Karpas-422 (cell line): ENCODE results near the gene TMEM91. TPM values are rescaled to one million over a fixed set of nuclear protein-coding genes. Genes with fewer than 3 reads are reported as not detected.
"Not testable (repeated sequence)": the region's sequence is repeated elsewhere in the genome, so short reads cannot be mapped to it uniquely, and the experiment has no call there.

ENCODE experiments used
- DNase-seq: peaks from one replicate; pipeline ENCODE4 v3.0.0-alpha.2; 2015
- H2AFZ ChIP-seq: fragments of 200-600 bp; sonication (generic); 2 replicates; pipeline ENCODE4 v1.6.1; 2014; ENCODE audit warnings: antibody characterized with exemption, low read length, mixed read lengths
- H3K27ac ChIP-seq: fragments of 200-600 bp; sonication (generic); 2 replicates; pipeline ENCODE4 v1.5.1; 2014; ENCODE audit warnings: mild to moderate bottlenecking, low read length, moderate library complexity
- H3K27me3 ChIP-seq: fragments of 200-600 bp; sonication (generic); 2 replicates; pipeline ENCODE4 v1.6.1; 2014; ENCODE audit warnings: low read length, mixed read lengths
- H3K36me3 ChIP-seq: fragments of 200-600 bp; sonication (generic); 2 replicates; pipeline ENCODE4 v1.6.1; 2014; ENCODE audit warnings: low read length, mixed read lengths; ENCODE audit not compliant: insufficient read depth
- H3K4me1 ChIP-seq: fragments of 200-600 bp; sonication (generic); 2 replicates; pipeline ENCODE4 v1.6.1; 2014; ENCODE audit warnings: mild to moderate bottlenecking, low read length, mixed read lengths
- H3K4me2 ChIP-seq: fragments of 200-600 bp; sonication (generic); 2 replicates; pipeline ENCODE4 v1.6.1; 2014; ENCODE audit warnings: low read length, low read depth, mild to moderate bottlenecking; ENCODE audit not compliant: poor library complexity, severe bottlenecking
- H3K4me3 ChIP-seq: fragments of 200-600 bp; sonication (generic); 2 replicates; pipeline ENCODE4 v1.5.1; 2014; ENCODE audit warnings: mild to moderate bottlenecking, antibody characterized with exemption, low read length, mixed read lengths
- H3K79me2 ChIP-seq: fragments of 200-600 bp; sonication (generic); 2 replicates; pipeline ENCODE4 v1.6.1; 2014; ENCODE audit warnings: mild to moderate bottlenecking, low read length, mixed read lengths
- H3K9ac ChIP-seq: fragments of 200-600 bp; sonication (generic); 2 replicates; pipeline ENCODE4 v1.6.0; 2014; ENCODE audit warnings: low read length
- H3K9me2 ChIP-seq: fragments of 200-600 bp; sonication (generic), shearing (Covaris generic); replicated peaks from 2 replicates; pipeline ENCODE4 v1.6.0; 2014; ENCODE audit warnings: mild to moderate bottlenecking, low read length, moderate library complexity; ENCODE audit not compliant: insufficient read depth
- H3K9me3 ChIP-seq: fragments of 300-700, 200-600 bp; sonication (generic); 2 replicates; pipeline ENCODE4 v1.6.1; 2014; ENCODE audit warnings: low read length, mixed read lengths
- H4K20me1 ChIP-seq: fragments of 200-600 bp; sonication (generic); 2 replicates; pipeline ENCODE4 v1.6.1; 2014; ENCODE audit warnings: mild to moderate bottlenecking, antibody characterized with exemption, low read length, low read depth; ENCODE audit not compliant: insufficient read depth
- total RNA-seq: library from RNA; depleted of rRNA; stranded (reverse); fragments of >200 nt; shearing (Covaris generic); gene quantifications from 2 replicates; pipeline ENCODE4 v1.2.3, GENCODE V29; 2014; ENCODE audit warnings: low replicate concordance

Gene TMEM91
- total RNA-seq, 1 experiment from 2014 or later, result 1.3 TPM

GRCh38 chr19:41376998-41377365, 649 bp downstream of the TMEM91 start:
- Histone ChIP-seq H3K9me3 (no peaks in the 10 kb centered on the region), H3K4me1 (peaks cover 7% of the 10 kb centered on the region), H3K27me3 (no peaks in the 10 kb centered on the region), H3K79me2 (no peaks in the 10 kb centered on the region), H3K4me3 (no peak overlapping the region), H3K9me2 (no peaks in the 10 kb centered on the region), H3K27ac (no peak overlapping the region), H2AFZ (no peak overlapping the region), H4K20me1 (no peaks in the 10 kb centered on the region), H3K36me3 (no peaks in the 10 kb centered on the region), H3K4me2 (no peak overlapping the region), H3K9ac (no peak overlapping the region)
- DNase-seq, result no peak

DNA sequence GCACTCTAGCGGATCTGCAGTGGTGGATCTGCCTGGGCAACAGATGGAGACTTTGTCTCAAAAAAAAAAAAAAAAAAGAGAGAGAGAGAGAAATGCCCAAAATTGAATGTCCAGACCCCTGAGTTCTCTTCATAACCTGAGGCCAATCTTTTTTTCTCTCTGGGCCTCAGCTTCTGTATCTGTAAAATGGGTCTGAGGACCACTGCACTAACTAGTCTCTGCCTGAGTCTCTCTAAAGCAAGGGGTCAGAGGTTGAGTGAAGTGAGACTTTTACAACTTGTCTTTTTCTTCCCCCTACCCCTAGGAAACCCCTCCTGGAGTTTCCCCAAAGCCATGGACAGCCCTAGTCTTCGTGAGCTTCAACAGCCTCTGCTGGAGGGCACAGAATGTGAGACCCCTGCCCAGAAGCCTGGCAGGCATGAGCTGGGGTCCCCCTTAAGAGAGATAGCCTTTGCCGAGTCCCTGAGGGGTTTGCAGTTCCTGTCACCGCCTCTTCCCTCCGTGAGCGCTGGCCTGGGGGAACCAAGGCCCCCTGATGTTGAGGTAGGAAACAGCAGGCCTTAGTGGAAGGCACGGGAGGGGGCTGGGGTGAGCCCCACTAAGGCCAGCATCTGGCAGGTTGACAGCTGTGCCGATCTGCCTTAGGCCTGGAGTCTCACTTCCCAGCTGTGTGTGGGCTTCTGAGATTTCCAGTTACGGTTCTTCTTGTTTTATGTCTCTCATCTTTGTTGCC, 1.8 kb downstream of the TMEM91 start:
- no peaks in the 10 kb centered on the region for H3K9me3 ChIP-seq
- H3K79me2 ChIP-seq, result no peaks in the 10 kb centered on the region
- H2AFZ ChIP-seq, result no peak overlapping the region
- H3K27ac ChIP-seq, result no peak overlapping the region
- peaks cover 7% of the 10 kb centered on the region for H3K4me1 ChIP-seq
- H4K20me1 ChIP-seq, result no peaks in the 10 kb centered on the region
- no peak overlapping the region for H3K4me3 ChIP-seq
- H3K9me2 ChIP-seq, result no peaks in the 10 kb centered on the region
- peak overlapping the region; percentile 2; the same call in 1 of the 2 replicates for H3K9ac ChIP-seq
- DNase-seq, result peak; percentile 75
- no peak overlapping the region for H3K4me2 ChIP-seq
- H3K27me3 ChIP-seq, result no peaks in the 10 kb centered on the region
- no peaks in the 10 kb centered on the region for H3K36me3 ChIP-seq

- H3K9ac ChIP-seq, H3K4me2 ChIP-seq, H3K4me3 ChIP-seq, H3K79me2 ChIP-seq, H3K9me2 ChIP-seq, H3K4me1 ChIP-seq, H3K27me3 ChIP-seq, H2AFZ ChIP-seq, DNase-seq, H3K9me3 ChIP-seq, H4K20me1 ChIP-seq, H3K36me3 ChIP-seq, H3K27ac ChIP-seq: not testable (repeated sequence)
Observed at GRCh38 chr19:41381536-41381935, 5.2 kb downstream of the TMEM91 start.

GRCh38 chr19:41384351-41384750, 8.0 kb downstream of the TMEM91 start:
- Histone ChIP-seq H3K27me3 (no peaks in the 10 kb centered on the region), H3K27ac (no peak overlapping the region)

GRCh38 chr19:41386442-41386841, 10.1 kb downstream of the TMEM91 start:
- Histone ChIP-seq H3K27me3 (no peaks in the 10 kb centered on the region), H3K27ac (no peak overlapping the region), H3K36me3 (peaks cover 9% of the 10 kb centered on the region; the same call in 1 of the 2 replicates), H3K4me1 (no peaks in the 10 kb centered on the region), H3K9me3 (no peaks in the 10 kb centered on the region), H3K4me2 (no peak overlapping the region), H3K79me2 (no peaks in the 10 kb centered on the region), H4K20me1 (no peaks in the 10 kb centered on the region), H3K4me3 (no peak overlapping the region), H3K9ac (no peak overlapping the region), H3K9me2 (no peaks in the 10 kb centered on the region), H2AFZ (no peak overlapping the region)
- DNase-seq, result no peak

More at GRCh38 chr19:41384351-41384750, 8.0 kb downstream of the TMEM91 start:
- Histone ChIP-seq H2AFZ (no peak overlapping the region), H4K20me1 (no peaks in the 10 kb centered on the region), H3K9me3 (no peaks in the 10 kb centered on the region), H3K4me3 (no peak overlapping the region), H3K36me3 (0 out of 2 replicates have a peak, but pooled peaks cover 7% of the 10 kb centered on the region), H3K4me1 (no peaks in the 10 kb centered on the region), H3K79me2 (no peaks in the 10 kb centered on the region), H3K9ac (no peak overlapping the region), H3K9me2 (no peaks in the 10 kb centered on the region), H3K4me2 (no peak overlapping the region)
- no peak for DNase-seq

DNA sequence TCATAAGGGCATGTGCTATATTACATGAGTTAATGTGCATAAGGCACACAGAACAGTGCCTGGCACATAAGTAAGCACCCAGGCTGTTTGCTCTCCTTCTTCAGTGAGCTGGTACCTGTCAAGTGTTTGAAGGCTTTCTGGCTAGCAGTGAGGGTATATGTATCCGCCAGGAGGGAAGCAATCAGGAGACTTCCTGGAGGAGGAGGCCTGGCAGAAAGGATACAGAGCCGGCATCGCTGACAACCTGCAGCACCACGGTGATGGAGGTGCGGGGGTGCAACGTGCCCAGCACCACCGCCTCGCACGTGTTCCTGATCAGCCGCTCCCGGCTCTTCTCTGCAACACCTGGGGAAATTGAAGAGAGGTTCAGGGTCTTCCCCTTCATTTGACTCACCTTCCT, 15.3 kb downstream of the TMEM91 start:
- H3K27me3 ChIP-seq, result no peaks in the 10 kb centered on the region
- H3K4me1 ChIP-seq, result peaks cover 16% of the 10 kb centered on the region
- H3K4me3 ChIP-seq, result no peak overlapping the region
- H3K79me2 ChIP-seq, result peaks cover 36% of the 10 kb centered on the region
- peaks cover 14% of the 10 kb centered on the region for H3K36me3 ChIP-seq
- no peak overlapping the region for H2AFZ ChIP-seq
- no peak overlapping the region for H3K4me2 ChIP-seq
- no peaks in the 10 kb centered on the region for H3K9me3 ChIP-seq
- no peak overlapping the region for H3K27ac ChIP-seq
- DNase-seq, result no peak
- no peaks in the 10 kb centered on the region for H3K9me2 ChIP-seq
- 0 out of 2 replicates have a peak, but pooled peaks cover 8% of the 10 kb centered on the region for H4K20me1 ChIP-seq
- no peak overlapping the region for H3K9ac ChIP-seq

GRCh38 chr19:41392775-41393174, 16.4 kb downstream of the TMEM91 start:
- Histone ChIP-seq H3K27me3 (no peaks in the 10 kb centered on the region), H3K27ac (no peak overlapping the region), H2AFZ (no peak overlapping the region), H3K36me3 (peaks cover 14% of the 10 kb centered on the region), H4K20me1 (0 out of 2 replicates have a peak, but pooled peaks cover 8% of the 10 kb centered on the region), H3K9ac (no peak overlapping the region), H3K9me2 (no peaks in the 10 kb centered on the region), H3K4me3 (no peak overlapping the region), H3K9me3 (no peaks in the 10 kb centered on the region), H3K79me2 (peaks cover 44% of the 10 kb centered on the region), H3K4me1 (peaks cover 16% of the 10 kb centered on the region), H3K4me2 (no peak overlapping the region)
- DNase-seq, result no peak

DNA sequence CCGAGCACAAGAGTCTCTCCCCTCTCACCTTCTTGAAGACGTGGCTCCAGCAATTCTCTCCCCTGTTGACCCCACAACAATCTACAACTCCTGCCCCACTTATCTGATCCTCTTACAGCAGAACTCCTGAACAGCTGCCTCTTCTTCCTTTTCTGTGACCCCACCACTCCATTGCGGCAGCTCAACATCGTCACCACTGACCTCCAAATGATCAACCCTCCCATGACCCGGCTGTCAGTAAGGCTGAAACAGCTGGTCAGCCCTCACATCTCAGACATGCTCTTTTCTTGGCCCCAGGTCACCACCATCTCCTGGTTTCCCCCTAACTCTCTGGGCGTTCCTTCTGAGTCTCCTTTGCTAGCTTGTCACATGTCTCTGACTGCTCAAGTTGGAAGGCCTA, 19.0 kb downstream of the TMEM91 start:
- H3K4me2 ChIP-seq, result peak overlapping the region; percentile 78
- no peak overlapping the region for H3K27ac ChIP-seq

More for the DNA sequence above, 19.0 kb downstream of the TMEM91 start:
- H3K27me3 ChIP-seq, result no peaks in the 10 kb centered on the region
- DNase-seq, result no peak
- H3K9me3 ChIP-seq, result no peaks in the 10 kb centered on the region
- H3K4me3 ChIP-seq, result peak overlapping the region; percentile 99; the same call in 1 of the 2 replicates
- no peaks in the 10 kb centered on the region for H3K9me2 ChIP-seq
- no peak overlapping the region for H2AFZ ChIP-seq
- peak overlapping the region; percentile 78 for H3K9ac ChIP-seq
- H3K79me2 ChIP-seq, result peaks cover 65% of the 10 kb centered on the region
- H4K20me1 ChIP-seq, result 0 out of 2 replicates have a peak, but pooled peaks cover 8% of the 10 kb centered on the region
- peaks cover 28% of the 10 kb centered on the region for H3K4me1 ChIP-seq
- H3K36me3 ChIP-seq, result peaks cover 5% of the 10 kb centered on the region
